DOHH2 (cell line): Measurements from ENCODE around the gene MYBPC2.
A peak's percentile ranks its signal among the peaks of the same experiment; 100 is the strongest.

Source experiments
- H3F3A ChIP-seq: fragments of 200-600 bp; sonication (generic), shearing (Covaris generic); 2 replicates; pipeline ENCODE4 v1.6.0; 2016; ENCODE audit warnings: antibody characterized with exemption, mild to moderate bottlenecking; ENCODE audit not compliant: control insufficient read depth, insufficient read depth
- H3K27ac ChIP-seq: fragments of 200-600 bp; sonication (generic); 2 replicates; pipeline ENCODE4 v1.5.1; 2014; ENCODE audit warnings: low read depth, mild to moderate bottlenecking, low read length, moderate library complexity
- H3K27me3 ChIP-seq: fragments of 200-600 bp; sonication (generic); 2 replicates; pipeline ENCODE4 v1.6.1; 2014; ENCODE audit warnings: mild to moderate bottlenecking, low read length, mixed read lengths; ENCODE audit not compliant: control insufficient read depth
- H3K36me3 ChIP-seq: fragments of 200-600 bp; sonication (generic); 2 replicates; pipeline ENCODE4 v1.6.1; 2014; ENCODE audit warnings: mild to moderate bottlenecking, low read length, moderate library complexity, mixed read lengths; ENCODE audit not compliant: control insufficient read depth
- H3K4me1 ChIP-seq: fragments of 200-600 bp; sonication (generic); 2 replicates; pipeline ENCODE4 v1.6.1; 2014; ENCODE audit warnings: mild to moderate bottlenecking, low read length, mixed read lengths; ENCODE audit not compliant: control insufficient read depth
- H3K4me2 ChIP-seq: fragments of 200-600 bp; sonication (generic); 2 replicates; pipeline ENCODE4 v1.6.0; 2014; ENCODE audit warnings: mild to moderate bottlenecking, low read length, moderate library complexity
- H3K4me3 ChIP-seq: fragments of 200-600 bp; sonication (generic); 2 replicates; pipeline ENCODE4 v1.5.1; 2014; ENCODE audit warnings: mild to moderate bottlenecking, low read length, mixed read lengths
- H3K79me2 ChIP-seq: fragments of 200-600 bp; sonication (generic); 2 replicates; pipeline ENCODE4 v1.6.1; 2014; ENCODE audit warnings: mild to moderate bottlenecking, low read length, mixed read lengths; ENCODE audit not compliant: control insufficient read depth
- H3K9me2 ChIP-seq: fragments of 200-600 bp; sonication (generic); replicated peaks from 2 replicates; pipeline ENCODE4 v1.6.1; 2014; ENCODE audit warnings: mild to moderate bottlenecking, low read length, mixed read lengths; ENCODE audit not compliant: control insufficient read depth
- H3K9me3 ChIP-seq: fragments of 200-600 bp; sonication (generic); 2 replicates; pipeline ENCODE4 v1.6.1; 2014; ENCODE audit warnings: antibody characterized with exemption, low read length, mixed read lengths; ENCODE audit not compliant: control insufficient read depth, insufficient read depth
- H4K20me1 ChIP-seq: fragments of 200-600 bp; sonication (generic); 2 replicates; pipeline ENCODE4 v1.6.0; 2014; ENCODE audit warnings: low read depth, mild to moderate bottlenecking, antibody characterized with exemption, low read length, moderate library complexity; ENCODE audit not compliant: control insufficient read depth, insufficient read depth
- EZH2phosphoT487 ChIP-seq: fragments of 200-600 bp; sonication (generic); IDR thresholded peaks from 2 replicates; pipeline ENCODE4 v1.6.1; 2017; ENCODE audit warnings: borderline replicate concordance, mild to moderate bottlenecking, antibody characterized with exemption, low read length, moderate library complexity, mixed read lengths
- TF ChIP-seq, protein P1 (sequence below): fragments of 200-600 bp; sonication (generic); IDR thresholded peaks from one replicate; pipeline ENCODE4 v1.5.1; 2014; ENCODE audit warnings: antibody characterized with exemption, mild to moderate bottlenecking, low read depth, low read length; ENCODE audit not compliant: poor library complexity, severe bottlenecking

The MYBPC2 gene

DNA sequence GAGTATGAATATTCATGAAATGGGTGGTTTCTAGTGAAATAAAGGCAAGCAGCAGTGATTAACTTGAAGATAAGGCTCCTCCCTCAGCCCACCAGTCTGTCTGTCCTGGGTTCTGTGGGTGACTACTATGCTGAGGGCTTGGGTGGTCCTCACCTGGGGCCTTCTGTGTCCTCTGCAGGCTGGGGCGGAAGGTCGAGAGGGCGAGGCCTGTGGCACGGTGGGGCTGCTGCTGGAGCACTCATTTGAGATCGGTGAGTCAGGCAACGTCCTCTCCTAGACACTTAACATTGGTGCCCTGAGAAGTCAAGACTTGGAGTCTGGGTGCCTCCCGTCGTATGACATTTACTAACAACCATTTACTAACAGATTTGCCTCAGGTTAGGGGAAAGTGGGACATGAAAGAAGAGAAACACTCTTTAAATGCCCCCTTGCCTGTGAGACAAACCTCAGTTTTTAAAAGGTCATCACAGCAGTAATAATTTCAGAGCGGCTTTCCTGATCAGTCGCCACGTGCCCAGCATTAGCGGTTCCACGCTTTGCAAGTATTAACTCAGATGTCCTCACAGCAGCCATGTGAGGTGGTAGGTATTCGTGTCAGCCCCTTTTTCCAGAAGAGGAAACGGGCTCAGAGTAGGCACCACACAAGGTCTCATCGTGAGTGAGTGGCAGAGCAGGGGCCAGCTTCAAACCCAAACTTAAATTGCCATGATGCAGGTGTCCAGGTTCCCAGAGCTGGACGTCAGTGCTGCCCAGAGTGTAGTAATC is 45.2 kb downstream of the MYBPC2 start:
- Histone ChIP-seq H3K4me2 (peak overlapping the region; percentile 88), H3F3A (no peaks in the 10 kb centered on the region), H3K36me3 (peaks cover 52% of the 10 kb centered on the region), H3K9me2 (no peaks in the 10 kb centered on the region), H3K9me3 (peaks cover 5% of the 10 kb centered on the region; the same call in 1 of the 2 replicates), H3K27ac (no peak overlapping the region), H3K27me3 (peaks cover 6% of the 10 kb centered on the region; the same call in 1 of the 2 replicates), H3K79me2 (peaks cover 40% of the 10 kb centered on the region), H3K4me3 (peak overlapping the region; percentile 98), H4K20me1 (peaks cover 11% of the 10 kb centered on the region), H3K4me1 (peaks cover 10% of the 10 kb centered on the region)
- TF ChIP-seq, protein P1, sequence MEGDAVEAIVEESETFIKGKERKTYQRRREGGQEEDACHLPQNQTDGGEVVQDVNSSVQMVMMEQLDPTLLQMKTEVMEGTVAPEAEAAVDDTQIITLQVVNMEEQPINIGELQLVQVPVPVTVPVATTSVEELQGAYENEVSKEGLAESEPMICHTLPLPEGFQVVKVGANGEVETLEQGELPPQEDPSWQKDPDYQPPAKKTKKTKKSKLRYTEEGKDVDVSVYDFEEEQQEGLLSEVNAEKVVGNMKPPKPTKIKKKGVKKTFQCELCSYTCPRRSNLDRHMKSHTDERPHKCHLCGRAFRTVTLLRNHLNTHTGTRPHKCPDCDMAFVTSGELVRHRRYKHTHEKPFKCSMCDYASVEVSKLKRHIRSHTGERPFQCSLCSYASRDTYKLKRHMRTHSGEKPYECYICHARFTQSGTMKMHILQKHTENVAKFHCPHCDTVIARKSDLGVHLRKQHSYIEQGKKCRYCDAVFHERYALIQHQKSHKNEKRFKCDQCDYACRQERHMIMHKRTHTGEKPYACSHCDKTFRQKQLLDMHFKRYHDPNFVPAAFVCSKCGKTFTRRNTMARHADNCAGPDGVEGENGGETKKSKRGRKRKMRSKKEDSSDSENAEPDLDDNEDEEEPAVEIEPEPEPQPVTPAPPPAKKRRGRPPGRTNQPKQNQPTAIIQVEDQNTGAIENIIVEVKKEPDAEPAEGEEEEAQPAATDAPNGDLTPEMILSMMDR, result no peak
- TF ChIP-seq EZH2phosphoT487, result no peak

GRCh38 chr19:50478901-50479715 is 46.4 kb downstream of the MYBPC2 start:
- Histone ChIP-seq H3K79me2 (peaks cover 40% of the 10 kb centered on the region), H3K27ac (no peak overlapping the region), H3K36me3 (peaks cover 59% of the 10 kb centered on the region), H3K4me3 (no peak overlapping the region), H3K9me3 (peaks cover 5% of the 10 kb centered on the region; the same call in 1 of the 2 replicates), H3K4me2 (no peak overlapping the region), H3F3A (no peaks in the 10 kb centered on the region), H3K9me2 (no peaks in the 10 kb centered on the region), H3K27me3 (no peaks in the 10 kb centered on the region), H3K4me1 (peaks cover 10% of the 10 kb centered on the region), H4K20me1 (peaks cover 11% of the 10 kb centered on the region)
- TF ChIP-seq, protein P1, result peak; percentile 78
- TF ChIP-seq EZH2phosphoT487, result no peak

DNA sequence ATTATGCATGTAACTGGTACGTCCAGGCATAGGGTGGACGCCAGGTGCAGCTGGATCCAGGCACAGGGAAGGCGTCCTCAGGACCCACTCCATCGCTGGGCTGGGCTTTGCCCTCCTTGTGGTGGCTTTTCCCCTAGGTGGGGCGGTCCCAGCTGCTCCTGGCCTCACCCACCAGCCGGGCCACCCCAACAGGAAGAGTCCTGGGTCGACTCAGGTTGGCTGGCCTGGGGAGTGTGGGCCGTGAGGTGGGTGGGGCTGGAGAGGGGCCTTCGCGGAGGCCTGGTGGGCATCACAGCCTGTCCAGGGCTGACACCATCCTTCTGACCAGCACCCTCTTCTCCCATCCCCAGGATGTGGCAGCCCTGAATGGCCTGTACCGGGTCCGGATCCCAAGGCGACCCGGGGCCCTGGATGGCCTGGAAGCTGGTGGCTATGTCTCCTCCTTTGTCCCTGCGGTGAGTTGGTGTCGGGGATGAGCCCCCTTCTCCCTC is 47.1 kb downstream of the MYBPC2 start:
- no peak overlapping the region for H3K4me2 ChIP-seq
- H3K4me3 ChIP-seq, result no peak overlapping the region
- peaks cover 5% of the 10 kb centered on the region; the same call in 1 of the 2 replicates for H3K9me3 ChIP-seq
- peaks cover 10% of the 10 kb centered on the region for H3K4me1 ChIP-seq
- H3K36me3 ChIP-seq, result peaks cover 64% of the 10 kb centered on the region
- no peaks in the 10 kb centered on the region for H3F3A ChIP-seq
- H4K20me1 ChIP-seq, result peaks cover 11% of the 10 kb centered on the region
- TF ChIP-seq EZH2phosphoT487, result no peak
- TF ChIP-seq, protein P1, result no peak
- H3K79me2 ChIP-seq, result peaks cover 40% of the 10 kb centered on the region
- no peak overlapping the region for H3K27ac ChIP-seq
- no peaks in the 10 kb centered on the region for H3K9me2 ChIP-seq
- no peaks in the 10 kb centered on the region for H3K27me3 ChIP-seq
